Mucosa of gallbladder (tissue), 1 donor: ENCODE measurements around the gene ARL8B. TPM values are rescaled to one million over a fixed set of nuclear protein-coding genes. Genes with fewer than 3 reads are reported as not detected.
A peak's percentile ranks its signal among the peaks of the same experiment; 100 is the strongest.

Source experiments
- DNase-seq: peaks from one replicate; pipeline ENCODE4 v3.0.0-alpha.2; 2020; ENCODE audit warnings: low spot score
- total RNA-seq: library from RNA; stranded (reverse); gene quantifications from one replicate; pipeline ENCODE4 v1.2.1, GENCODE V29; 2021
- donor health status: DM: no; HTN: no; CAD: no.

ARL8B gene
- total RNA-seq, 1 donor from 2014 or later, result 52.3 TPM

- DNase-seq, result no peak
Observed at GRCh38 chr3:5212628-5213573, 90.8 kb downstream of the ARL8B start.

- DNase-seq, result no peak
Observed at GRCh38 chr3:5213574-5213966, 91.5 kb downstream of the ARL8B start.

- DNase-seq, result no peak
Observed at GRCh38 chr3:5214352-5214751, 92.3 kb downstream of the ARL8B start.

GRCh38 chr3:5217824-5218595 is 95.9 kb downstream of the ARL8B start:
- peak; percentile 45 for DNase-seq

- no peak for DNase-seq
Observed at GRCh38 chr3:5218815-5219214, 96.7 kb downstream of the ARL8B start.

- no peak for DNase-seq
Observed at GRCh38 chr3:5219216-5219615, 97.1 kb downstream of the ARL8B start.

GRCh38 chr3:5220193-5220592 is 98.1 kb downstream of the ARL8B start:
- DNase-seq, result no peak

GRCh38 chr3:5220667-5221431 is 98.8 kb downstream of the ARL8B start:
- no peak for DNase-seq

GRCh38 chr3:5221701-5222100 is 99.6 kb downstream of the ARL8B start:
- no peak for DNase-seq

- no peak for DNase-seq
Observed at GRCh38 chr3:5222283-5223005, 100.4 kb downstream of the ARL8B start.

GRCh38 chr3:5226783-5227182 is 104.7 kb downstream of the ARL8B start:
- DNase-seq, result no peak

GRCh38 chr3:5227812-5228211 is 105.7 kb downstream of the ARL8B start:
- no peak for DNase-seq

- no peak for DNase-seq
Observed at GRCh38 chr3:5229414-5229813, 107.3 kb downstream of the ARL8B start.

Other genes starting within 250 kb of the ARL8B start
- 56.5 TPM for gene BHLHE40, start 142.9 kb upstream of the ARL8B start, total RNA-seq
- 30.9 TPM for gene EDEM1, start 65.4 kb downstream of the ARL8B start, total RNA-seq